Measurements from ENCODE around the gene NOS1AP. TPM values are rescaled to one million over a fixed set of nuclear protein-coding genes. Genes with fewer than 3 reads are reported as not detected.

Gene NOS1AP
- total and polyA plus RNA-seq, 8 donors = 0.25 to 13.8 (median 6.2) TPM

GRCh38 chr1:162166917-162167615 lies 97.6 kb downstream of the NOS1AP start:
- intact Hi-C loops (cut with DNase I; ENCODE audit: low total_unique reads) = no loop called here

GRCh38 chr1:162168261-162168660 lies 98.8 kb downstream of the NOS1AP start:
- WGBS, 5 donors = 23 to 47% (median 32%) methylated on average over 5 of the region's 5 CpGs
- Histone ChIP-seq H3K27ac (peak overlapping the region; percentile 7 to 70 (median 44)), H3K27me3 (no peaks in the 10 kb centered on the region), H3K4me3 (no peak overlapping the region), H3K4me1 (peaks cover 9 to 46% (median 32%) of the 10 kb centered on the region in 4 donors), H3K36me3 (no peaks in the 10 kb centered on the region), H3K9me3 (no peaks in the 10 kb centered on the region)
- peak; percentile 83 to 90 for DNase-seq
- TF ChIP-seq EP300 (IDR thresholded peaks at IDR 0.05) = no peak
- no peak for TF ChIP-seq CTCF (IDR thresholded peaks at IDR 0.05)
- no peak for TF ChIP-seq POLR2A (IDR thresholded peaks at IDR 0.05)
- TF ChIP-seq POLR2AphosphoS5 (IDR thresholded peaks at IDR 0.05) = peak in 2 of 3 donors; percentile 15 to 76
- intact Hi-C loops (cut with DNase I; ENCODE audit: low total_unique reads) = no loop called here

More at GRCh38 chr1:162166917-162167615, 97.6 kb downstream of the NOS1AP start:
- H3K36me3 ChIP-seq = no peaks in the 10 kb centered on the region
- DNase-seq = no peak
- no peaks in the 10 kb centered on the region for H3K9me3 ChIP-seq
- 77 to 88% (median 82%) methylated on average over 9 of the region's 9 CpGs for WGBS, 5 donors
- no peaks in the 10 kb centered on the region for H3K27me3 ChIP-seq
- TF ChIP-seq EP300 (IDR thresholded peaks at IDR 0.05) (no peak), CTCF (IDR thresholded peaks at IDR 0.05) (no peak), POLR2AphosphoS5 (IDR thresholded peaks at IDR 0.05) (no peak), POLR2A (IDR thresholded peaks at IDR 0.05) (no peak)
- H3K4me3 ChIP-seq = no peak overlapping the region
- peaks cover 9 to 48% (median 32%) of the 10 kb centered on the region in 4 donors for H3K4me1 ChIP-seq
- peak overlapping the region in 3 of 5 donors; percentile 50 to 70 (median 52) for H3K27ac ChIP-seq

DNA sequence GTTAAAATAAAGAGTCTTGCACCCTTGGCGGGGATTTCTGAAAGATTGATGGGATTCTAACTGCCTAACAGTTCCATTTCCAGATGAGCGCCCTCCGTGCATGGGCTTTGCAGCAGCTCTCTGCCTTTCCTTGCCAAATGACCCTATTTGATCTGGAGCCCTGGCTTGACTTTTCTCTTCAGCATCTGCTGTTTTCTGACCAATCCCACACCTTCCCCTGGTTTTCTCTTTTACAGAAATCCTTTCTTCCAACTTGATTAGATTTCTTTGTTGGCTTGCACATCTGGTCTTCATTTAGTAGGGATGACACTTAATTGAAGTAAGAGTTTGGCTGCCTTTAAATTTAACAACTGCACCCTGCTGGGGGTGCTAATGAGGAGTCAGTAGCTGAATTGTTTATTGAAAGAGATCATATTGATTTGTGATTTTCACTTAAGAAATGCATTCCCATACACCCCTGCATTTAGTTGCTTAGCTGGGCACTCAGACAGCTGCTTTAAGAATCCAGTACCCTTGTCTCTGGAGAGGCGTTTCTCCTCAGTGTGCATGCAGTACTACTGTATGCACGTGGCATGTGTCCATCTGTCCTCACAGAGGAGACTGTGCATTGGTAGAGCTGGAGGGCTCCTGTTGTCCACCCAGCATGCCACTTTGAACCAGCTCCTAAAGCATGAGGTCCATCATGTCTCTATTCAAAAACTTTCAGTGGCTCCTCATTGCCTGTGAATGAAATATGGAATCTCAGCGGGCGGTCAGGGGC lies 99.7 kb downstream of the NOS1AP start:
- 83 to 88% (median 84%) methylated on average over 7 of the region's 7 CpGs for WGBS, 5 donors
- no peak for DNase-seq
- H3K27ac ChIP-seq = peak overlapping the region in 1 of 5 donors; percentile 70
- intact Hi-C loops (cut with DNase I; ENCODE audit: low total_unique reads) = no loop called here
- H3K4me3 ChIP-seq = no peak overlapping the region
- no peaks in the 10 kb centered on the region for H3K36me3 ChIP-seq
- H3K4me1 ChIP-seq = peaks cover 9 to 46% (median 32%) of the 10 kb centered on the region in 4 donors
- H3K27me3 ChIP-seq = no peaks in the 10 kb centered on the region
- no peak for TF ChIP-seq POLR2AphosphoS5 (IDR thresholded peaks at IDR 0.05)
- no peak for TF ChIP-seq POLR2A (IDR thresholded peaks at IDR 0.05)
- TF ChIP-seq CTCF (IDR thresholded peaks at IDR 0.05) = no peak
- TF ChIP-seq EP300 (IDR thresholded peaks at IDR 0.05) = no peak
- H3K9me3 ChIP-seq = no peaks in the 10 kb centered on the region

GRCh38 chr1:162171111-162171510 lies 101.6 kb downstream of the NOS1AP start:
- intact Hi-C loops (cut with DNase I; ENCODE audit: low total_unique reads) = no loop called here
- no peaks in the 10 kb centered on the region for H3K36me3 ChIP-seq
- DNase-seq = no peak
- no peaks in the 10 kb centered on the region for H3K27me3 ChIP-seq
- H3K4me1 ChIP-seq = peaks cover 15 to 44% (median 31%) of the 10 kb centered on the region in 4 donors
- no peak overlapping the region for H3K27ac ChIP-seq
- TF ChIP-seq EP300 (IDR thresholded peaks at IDR 0.05) = no peak
- no peak for TF ChIP-seq POLR2AphosphoS5 (IDR thresholded peaks at IDR 0.05)
- TF ChIP-seq CTCF (IDR thresholded peaks at IDR 0.05) = no peak
- no peak for TF ChIP-seq POLR2A (IDR thresholded peaks at IDR 0.05)
- WGBS, 5 donors = 63 to 72% (median 65%) methylated on average over 3 of the region's 3 CpGs
- no peak overlapping the region for H3K4me3 ChIP-seq
- no peaks in the 10 kb centered on the region for H3K9me3 ChIP-seq

All from stomach (tissue), 9 donors.